CD4-positive, alpha-beta T cell treated with Interleukin-6 for 4 hours (primary cell): ENCODE data around the gene YES1.

Source experiments
- DNase-seq: peaks from one replicate; pipeline ENCODE4 v3.0.0-alpha.2; 2020; ENCODE audit warnings: mixed read lengths

YES1 gene

DNA sequence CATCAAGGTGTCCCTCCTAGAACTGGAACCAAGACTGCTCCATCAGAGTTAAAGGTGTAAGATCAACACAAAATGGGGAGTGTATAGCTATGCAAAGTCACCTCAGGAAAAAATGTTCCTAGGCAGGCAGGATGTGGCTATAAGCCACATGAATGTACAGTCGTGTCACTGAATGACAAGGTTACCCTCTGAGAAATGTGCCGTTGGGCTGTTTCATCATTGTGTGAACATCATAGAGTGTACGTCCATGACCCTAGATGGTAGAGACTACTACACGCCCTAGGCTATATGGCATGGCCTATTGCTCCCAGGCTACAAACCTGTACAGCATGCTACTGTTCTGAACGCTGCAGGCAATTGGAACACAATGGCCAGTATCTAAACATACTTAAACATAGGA, 130.1 kb downstream of the YES1 start:
- DNase-seq = peak; percentile 12

DNA sequence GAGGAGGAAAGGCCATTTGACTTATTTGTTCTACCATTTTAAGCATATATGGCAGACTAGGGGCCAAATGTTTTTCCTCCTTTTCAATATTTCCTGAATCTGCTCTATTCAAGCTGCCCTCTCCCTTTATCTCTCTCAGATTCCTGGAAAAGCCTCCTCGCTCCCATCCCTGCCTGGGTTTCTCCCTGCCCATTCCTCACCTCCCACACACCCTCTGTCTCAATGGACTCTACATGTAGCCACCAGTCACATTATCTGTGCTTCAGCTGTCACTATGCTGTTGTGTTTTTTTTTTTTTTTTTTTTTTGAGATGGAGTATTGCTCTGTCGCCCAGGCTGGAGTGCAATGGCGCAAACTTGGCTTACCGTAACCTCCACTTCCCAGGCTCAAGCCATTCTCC, 131.7 kb downstream of the YES1 start:
- no peak for DNase-seq

DNA sequence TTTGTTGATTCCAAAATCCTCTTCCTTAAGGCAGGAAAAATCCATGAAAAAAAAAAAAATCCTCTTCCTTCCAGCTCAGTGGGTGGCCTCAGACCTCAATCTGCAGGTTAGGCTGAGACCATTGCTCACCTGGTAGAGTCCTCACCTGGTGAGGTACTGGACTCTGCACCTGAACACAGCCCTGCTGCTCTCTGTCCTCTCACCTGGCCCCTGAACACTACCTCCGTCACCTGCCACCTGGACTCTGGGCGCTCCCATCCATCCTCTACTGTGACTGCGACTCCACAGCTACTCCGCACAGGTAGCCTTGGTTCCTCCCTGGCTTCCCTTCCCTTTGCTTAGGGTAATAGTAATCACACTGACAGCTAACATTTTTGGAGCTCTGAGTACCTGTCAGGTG, 132.5 kb downstream of the YES1 start:
- no peak for DNase-seq

DNA sequence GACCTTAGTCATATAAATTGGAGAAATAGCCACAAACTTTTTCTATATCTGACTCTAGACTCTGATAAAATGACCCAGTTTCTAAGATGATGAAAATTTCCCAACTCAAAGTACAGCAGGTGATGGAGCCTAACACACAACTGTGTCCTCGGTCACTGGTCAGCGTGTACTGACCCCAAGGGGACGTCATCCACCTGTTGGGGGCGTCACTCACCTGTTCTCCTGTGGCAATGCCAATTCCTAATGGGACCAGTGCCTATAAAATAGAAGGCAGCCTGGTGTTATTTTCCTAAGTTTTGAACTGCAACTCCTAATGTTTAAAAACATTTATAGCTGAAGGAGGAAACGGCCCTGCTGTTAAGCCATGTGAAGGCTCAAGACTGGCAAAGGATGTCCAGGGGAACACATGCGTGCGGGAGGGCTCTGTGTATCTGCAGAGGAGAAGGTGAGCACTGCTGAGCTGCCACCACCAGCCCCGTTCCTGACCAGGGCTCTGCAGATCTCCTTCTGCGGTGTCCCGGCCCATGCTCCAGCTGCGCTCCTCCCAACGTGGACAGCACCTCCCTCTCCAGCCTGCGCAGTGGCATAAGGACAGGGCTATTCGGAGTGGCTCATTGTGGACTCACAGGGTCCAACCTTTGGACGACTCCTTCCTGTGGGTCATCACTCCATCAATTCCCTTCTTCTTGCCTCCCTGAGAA, 133.4 kb downstream of the YES1 start:
- no peak for DNase-seq

DNA sequence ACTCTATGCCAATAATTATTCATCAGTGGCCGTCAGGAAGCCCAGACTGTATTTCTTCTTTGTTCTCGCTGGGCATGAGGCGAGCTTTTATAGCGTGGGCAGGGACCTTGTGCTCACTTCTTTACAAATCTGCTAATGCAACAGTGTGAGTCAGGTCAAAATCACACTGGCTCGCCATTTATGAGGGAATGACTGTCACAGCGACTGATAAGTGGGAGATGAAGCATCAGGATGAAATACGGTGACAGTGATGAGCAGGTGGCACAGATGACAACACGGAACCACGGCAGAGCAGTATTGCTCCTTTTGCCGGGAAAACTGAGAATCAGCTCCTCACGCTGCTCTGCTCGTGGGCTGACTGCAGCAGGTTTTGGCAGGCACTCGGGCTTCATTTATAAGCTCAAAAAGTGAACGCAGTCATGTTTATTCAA, 134.1 kb downstream of the YES1 start:
- DNase-seq = no peak

DNA sequence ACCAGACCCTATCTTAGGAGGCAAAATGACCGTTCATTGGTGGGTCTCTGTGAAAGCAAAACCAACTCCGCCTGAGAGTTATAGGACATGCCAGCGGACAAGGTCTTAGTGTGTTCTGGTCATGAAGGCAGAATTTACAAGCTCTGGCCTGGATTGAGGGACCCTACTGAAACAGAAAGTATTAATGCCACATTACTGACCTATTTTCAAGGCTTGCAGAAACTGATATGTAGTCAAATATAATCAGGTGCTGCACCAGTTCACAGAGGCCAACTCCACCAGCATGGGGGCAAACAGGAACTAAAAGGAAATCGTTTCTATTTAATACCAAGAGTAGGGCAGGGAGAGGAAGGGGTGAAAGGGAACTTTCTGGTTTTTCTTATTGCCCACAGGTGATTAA, 134.9 kb downstream of the YES1 start:
- no peak for DNase-seq

DNA sequence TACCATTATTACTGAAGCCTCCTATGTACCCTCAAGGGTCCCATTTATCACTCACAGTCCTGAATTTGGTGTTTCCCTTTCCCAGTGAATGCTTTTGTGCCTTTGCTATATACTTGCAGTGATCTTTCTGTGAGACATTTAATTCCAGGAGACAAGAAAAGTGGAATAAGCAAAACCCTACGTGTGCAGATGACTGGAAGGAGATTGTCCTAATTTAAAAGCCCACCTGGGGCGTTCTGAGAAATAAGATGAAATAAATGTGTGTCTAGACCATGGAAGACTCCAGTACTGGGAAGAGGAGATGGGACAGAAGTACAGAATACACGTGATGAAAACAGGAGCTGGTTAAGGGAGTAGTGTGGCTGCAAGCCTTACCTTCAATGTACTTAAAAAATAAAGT, 135.3 kb downstream of the YES1 start:
- DNase-seq = no peak

DNA sequence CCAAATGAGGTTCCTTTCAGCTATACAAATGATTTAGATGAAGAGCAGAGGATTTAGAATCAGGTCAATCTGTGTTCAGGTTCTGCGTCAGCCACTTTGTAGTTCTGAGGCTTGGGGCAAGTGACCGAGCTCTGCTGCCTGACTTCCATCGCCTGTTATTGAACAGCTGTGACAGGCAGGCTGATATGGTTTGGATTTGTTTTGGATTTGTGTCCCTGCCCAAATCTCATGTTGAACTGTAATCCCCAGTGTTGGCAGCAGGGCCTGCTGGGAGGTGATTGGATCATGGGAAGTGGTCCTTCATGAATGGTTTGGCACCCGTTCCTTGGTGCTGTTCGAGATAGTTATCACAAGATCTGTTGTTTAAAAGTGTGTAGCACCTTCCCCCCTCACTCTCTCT, 136.0 kb downstream of the YES1 start:
- no peak for DNase-seq

DNA sequence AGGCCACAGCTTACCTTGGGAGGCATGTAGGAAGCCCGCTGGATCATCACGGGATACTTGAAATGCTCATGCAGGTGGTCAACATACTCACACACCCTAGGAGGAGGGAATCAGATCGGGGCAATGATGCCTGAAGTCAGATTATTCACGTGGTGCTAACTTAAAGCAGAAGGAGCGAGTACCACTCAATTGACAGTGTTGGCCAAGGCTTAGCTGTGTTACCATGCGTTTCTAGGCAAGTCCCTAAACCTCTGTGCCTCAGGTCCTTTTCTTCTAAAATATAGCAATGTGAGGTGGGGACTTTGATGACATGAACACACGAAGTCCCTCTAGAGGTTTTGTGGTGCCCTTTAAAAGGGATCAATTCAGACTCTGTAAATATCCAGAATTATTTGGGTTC, 136.7 kb downstream of the YES1 start:
- no peak for DNase-seq

DNA sequence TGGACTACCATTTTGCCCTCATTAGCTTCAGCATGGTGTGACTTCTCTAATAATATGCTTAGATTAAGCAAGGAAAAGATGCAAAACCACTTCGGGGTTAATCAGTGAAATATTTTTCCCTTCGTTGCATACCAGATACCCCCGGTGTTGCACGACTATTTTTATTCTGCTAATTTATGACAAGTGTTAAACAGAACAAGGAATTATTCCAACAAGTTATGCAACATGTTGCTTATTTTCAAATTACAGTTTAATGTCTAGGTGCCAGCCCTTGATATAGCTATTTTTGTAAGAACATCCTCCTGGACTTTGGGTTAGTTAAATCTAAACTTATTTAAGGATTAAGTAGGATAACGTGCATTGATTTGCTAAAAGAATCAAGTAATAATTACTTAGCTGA, 138.3 kb downstream of the YES1 start:
- DNase-seq = no peak

DNA sequence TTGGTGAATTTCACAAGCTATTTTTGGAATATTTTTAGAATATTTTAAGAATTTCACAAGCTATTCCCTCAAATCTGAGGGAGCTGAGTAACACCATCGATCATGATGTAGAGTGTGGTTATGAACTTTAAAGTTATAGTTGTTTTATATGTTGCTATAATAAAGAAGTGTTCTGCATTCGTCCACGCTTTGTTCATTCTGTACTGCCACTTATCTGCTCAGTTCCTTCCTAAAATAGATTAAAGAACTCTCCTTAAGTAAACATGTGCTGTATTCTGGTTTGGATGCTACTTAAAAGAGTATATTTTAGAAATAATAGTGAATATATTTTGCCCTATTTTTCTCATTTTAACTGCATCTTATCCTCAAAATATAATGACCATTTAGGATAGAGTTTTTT, 138.7 kb downstream of the YES1 start:
- no peak for DNase-seq
